Measurements from ENCODE around the gene PLXNB1. TPM values are rescaled to one million over a fixed set of nuclear protein-coding genes. Genes with fewer than 3 reads are reported as not detected.

The PLXNB1 gene
- total and polyA plus RNA-seq, 2 of the 13 experiments (the other 11 are each of a cell fraction or from before 2014, with no cell fraction given): 86.0 to 143 TPM

GRCh38 chr3:48428088-48428571, 1.8 kb downstream of the PLXNB1 start (continued):
- no peak for TF ChIP-seq ZNF562 (CRISPR knock-in tag; IDR thresholded peaks at IDR 0.05; ENCODE audit: borderline replicate concordance)
- 0 out of 2 replicates have a peak, but pooled peaks have one; percentile 40 for TF ChIP-seq ZSCAN20 (CRISPR knock-in tag; IDR thresholded peaks at IDR 0.05; ENCODE audit: borderline replicate concordance)
- TF ChIP-seq ZBTB10 (CRISPR knock-in tag; IDR thresholded peaks at IDR 0.05; ENCODE audit: borderline replicate concordance): no peak; the same call in 1 of the 2 replicates
- TF ChIP-seq CREB3 (CRISPR knock-in tag; IDR thresholded peaks at IDR 0.05): no peak
- 0 out of 2 replicates have a peak, but pooled peaks have one; percentile 48 for TF ChIP-seq ZNF713 (CRISPR knock-in tag; IDR thresholded peaks at IDR 0.05)
- TF ChIP-seq IRF9 (CRISPR knock-in tag; IDR thresholded peaks at IDR 0.05; ENCODE audit: borderline replicate concordance): peak; percentile 40; the same call in 1 of the 2 replicates
- no peak for TF ChIP-seq ZNF777 (CRISPR knock-in tag; IDR thresholded peaks at IDR 0.05)
- no peak for TF ChIP-seq ARNT (IDR thresholded peaks at IDR 0.05)
- no peak for TF ChIP-seq ZBTB49 (CRISPR knock-in tag; IDR thresholded peaks at IDR 0.05; ENCODE audit: borderline replicate concordance)
- no peak; the same call in 1 of the 2 replicates for TF ChIP-seq FOXJ3 (CRISPR knock-in tag; IDR thresholded peaks at IDR 0.05; ENCODE audit: borderline replicate concordance)
- no peak for TF ChIP-seq ATAD3A (CRISPR knock-in tag; IDR thresholded peaks at IDR 0.05)
- TF ChIP-seq AGO1 (IDR thresholded peaks at IDR 0.05; ENCODE audit: low read depth, low read length, poor library complexity, severe bottlenecking): no peak
- no peak for TF ChIP-seq ETS1 (CRISPR knock-in tag; IDR thresholded peaks at IDR 0.05)
- no peak for TF ChIP-seq ZBTB46 (CRISPR knock-in tag; IDR thresholded peaks at IDR 0.05; ENCODE audit: borderline replicate concordance)
- 0 out of 2 replicates have a peak, but pooled peaks have one; percentile 3 for TF ChIP-seq ZNF431 (CRISPR knock-in tag; IDR thresholded peaks at IDR 0.05; ENCODE audit: borderline replicate concordance, low read depth)
- TF ChIP-seq JARID2 (CRISPR knock-in tag; IDR thresholded peaks at IDR 0.05; ENCODE audit: insufficient replicate concordance): no peak
- TF ChIP-seq ZNF558 (CRISPR knock-in tag; IDR thresholded peaks at IDR 0.05; ENCODE audit: borderline replicate concordance): 0 out of 2 replicates have a peak, but pooled peaks have one; percentile 19
- TF ChIP-seq RFXAP (CRISPR knock-in tag; IDR thresholded peaks at IDR 0.05; ENCODE audit: borderline replicate concordance): 0 out of 2 replicates have a peak, but pooled peaks have one; percentile 6

Measured in HepG2 (cell line).